ENCODE results near the gene PRXL2A.
"Not testable (repeated sequence)": the region's sequence is repeated elsewhere in the genome, so short reads cannot be mapped to it uniquely, and the experiment has no call there.

Gene PRXL2A

GRCh38 chr10:80408242-80409101 lies at the start of gene PRXL2A:
TSS of gene PRXL2A (plus strand) at chr10:80408551. CDS start at chr10:80420468, 11,917 bp downstream.
- DNase-seq (ENCODE audit: low spot score in 2 of 2): peak; percentile 43 to 87
- Histone ChIP-seq H3K9me3 (no peaks in the 10 kb centered on the region), H3K36me3 (replicated peaks) (no peaks in the 10 kb centered on the region), H3K4me1 (no peaks in the 10 kb centered on the region; the same call in 1 of the 2 replicates), H3K4me3 (peak within 1 kb of the TSS; percentile 30), H3K27me3 (ENCODE audit: low read depth) (no peaks in the 10 kb centered on the region)
- in situ Hi-C loops (cut with MboI; ENCODE audit: low sequenced_read_pairs): no loop called here

- in situ Hi-C loops (cut with MboI; ENCODE audit: low sequenced_read_pairs); H3K36me3 ChIP-seq (replicated peaks); H3K4me3 ChIP-seq; H3K27me3 ChIP-seq (ENCODE audit: low read depth); H3K9me3 ChIP-seq; H3K4me1 ChIP-seq: not testable (repeated sequence)
- peak in 1 of 2 experiments; percentile 12 for DNase-seq (ENCODE audit: low spot score in 2 of 2)
Observed at GRCh38 chr10:80358925-80359324, 49.4 kb upstream of the PRXL2A start.

GRCh38 chr10:80359644-80360043 lies 48.7 kb upstream of the PRXL2A start:
- Histone ChIP-seq H3K9me3 (no peaks in the 10 kb centered on the region), H3K36me3 (replicated peaks) (no peaks in the 10 kb centered on the region), H3K27me3 (ENCODE audit: low read depth) (peaks cover 2% of the 10 kb centered on the region; the same call in 1 of the 2 replicates), H3K4me3 (no peak overlapping the region), H3K4me1 (no peaks in the 10 kb centered on the region; the same call in 1 of the 2 replicates)
- in situ Hi-C loops (cut with MboI; ENCODE audit: low sequenced_read_pairs): no loop called here
- no peak for DNase-seq (ENCODE audit: low spot score in 2 of 2)

- no peaks in the 10 kb centered on the region for H3K9me3 ChIP-seq
- no peaks in the 10 kb centered on the region; the same call in 1 of the 2 replicates for H3K4me1 ChIP-seq
- no peaks in the 10 kb centered on the region for H3K36me3 ChIP-seq (replicated peaks)
- DNase-seq (ENCODE audit: low spot score in 2 of 2): no peak
- in situ Hi-C loops (cut with MboI; ENCODE audit: low sequenced_read_pairs): no loop called here
- H3K4me3 ChIP-seq: no peak overlapping the region
- H3K27me3 ChIP-seq (ENCODE audit: low read depth): peaks cover 2% of the 10 kb centered on the region; the same call in 1 of the 2 replicates
Observed at GRCh38 chr10:80365510-80365909, 42.8 kb upstream of the PRXL2A start.

- in situ Hi-C loops (cut with MboI; ENCODE audit: low sequenced_read_pairs): no loop called here
- Histone ChIP-seq H3K4me1 (no peaks in the 10 kb centered on the region; the same call in 1 of the 2 replicates), H3K4me3 (no peak overlapping the region), H3K9me3 (no peaks in the 10 kb centered on the region), H3K36me3 (replicated peaks) (no peaks in the 10 kb centered on the region), H3K27me3 (ENCODE audit: low read depth) (no peaks in the 10 kb centered on the region; the same call in 1 of the 2 replicates)
- DNase-seq (ENCODE audit: low spot score in 2 of 2): no peak
Observed at GRCh38 chr10:80371467-80371866, 36.9 kb upstream of the PRXL2A start.

- Histone ChIP-seq H3K9me3 (no peaks in the 10 kb centered on the region), H3K36me3 (replicated peaks) (no peaks in the 10 kb centered on the region), H3K4me1 (no peaks in the 10 kb centered on the region; the same call in 1 of the 2 replicates), H3K27me3 (ENCODE audit: low read depth) (peaks cover 2% of the 10 kb centered on the region; the same call in 1 of the 2 replicates), H3K4me3 (no peak overlapping the region)
- in situ Hi-C loops (cut with MboI; ENCODE audit: low sequenced_read_pairs): no loop called here
- peak in 1 of 2 experiments; percentile 21 for DNase-seq (ENCODE audit: low spot score in 2 of 2)
Observed at GRCh38 chr10:80372675-80373074, 35.7 kb upstream of the PRXL2A start.

- Histone ChIP-seq H3K36me3 (replicated peaks) (no peaks in the 10 kb centered on the region), H3K9me3 (no peaks in the 10 kb centered on the region), H3K27me3 (ENCODE audit: low read depth) (peaks cover 2% of the 10 kb centered on the region; the same call in 1 of the 2 replicates), H3K4me1 (no peaks in the 10 kb centered on the region; the same call in 1 of the 2 replicates), H3K4me3 (no peak overlapping the region)
- no peak for DNase-seq (ENCODE audit: low spot score in 2 of 2)
- in situ Hi-C loops (cut with MboI; ENCODE audit: low sequenced_read_pairs): no loop called here
Observed at GRCh38 chr10:80373502-80373901, 34.8 kb upstream of the PRXL2A start.

GRCh38 chr10:80379701-80380100 lies 28.6 kb upstream of the PRXL2A start:
- in situ Hi-C loops (cut with MboI; ENCODE audit: low sequenced_read_pairs): no loop called here
- DNase-seq (ENCODE audit: low spot score in 2 of 2): no peak

GRCh38 chr10:80380185-80380584 lies 28.2 kb upstream of the PRXL2A start:
- no peak for DNase-seq (ENCODE audit: low spot score in 2 of 2)
- Histone ChIP-seq H3K9me3 (no peaks in the 10 kb centered on the region), H3K4me1 (no peaks in the 10 kb centered on the region), H3K27me3 (ENCODE audit: low read depth) (peaks cover 5% of the 10 kb centered on the region), H3K4me3 (no peak overlapping the region), H3K36me3 (replicated peaks) (no peaks in the 10 kb centered on the region)
- in situ Hi-C loops (cut with MboI; ENCODE audit: low sequenced_read_pairs): no loop called here

More at GRCh38 chr10:80379701-80380100, 28.6 kb upstream of the PRXL2A start:
- H3K9me3 ChIP-seq: no peaks in the 10 kb centered on the region
- H3K4me1 ChIP-seq: no peaks in the 10 kb centered on the region
- no peaks in the 10 kb centered on the region for H3K36me3 ChIP-seq (replicated peaks)
- no peak overlapping the region for H3K4me3 ChIP-seq
- H3K27me3 ChIP-seq (ENCODE audit: low read depth): peaks cover 5% of the 10 kb centered on the region

GRCh38 chr10:80382989-80383388 lies 25.4 kb upstream of the PRXL2A start:
- Histone ChIP-seq H3K9me3 (no peaks in the 10 kb centered on the region), H3K27me3 (ENCODE audit: low read depth) (peaks cover 3% of the 10 kb centered on the region), H3K4me3 (no peak overlapping the region), H3K36me3 (replicated peaks) (no peaks in the 10 kb centered on the region), H3K4me1 (no peaks in the 10 kb centered on the region)
- DNase-seq (ENCODE audit: low spot score in 2 of 2): peak; percentile 28
- in situ Hi-C loops (cut with MboI; ENCODE audit: low sequenced_read_pairs): no loop called here

GRCh38 chr10:80390740-80391139 lies 17.6 kb upstream of the PRXL2A start:
- Histone ChIP-seq H3K9me3 (0 out of 2 replicates have a peak, but pooled peaks cover 2% of the 10 kb centered on the region), H3K27me3 (ENCODE audit: low read depth) (no peaks in the 10 kb centered on the region; the same call in 1 of the 2 replicates), H3K4me3 (no peak overlapping the region), H3K4me1 (no peaks in the 10 kb centered on the region), H3K36me3 (replicated peaks) (no peaks in the 10 kb centered on the region)
- in situ Hi-C loops (cut with MboI; ENCODE audit: low sequenced_read_pairs): no loop called here
- DNase-seq (ENCODE audit: low spot score in 2 of 2): no peak

- DNase-seq (ENCODE audit: low spot score in 2 of 2): no peak
- no peaks in the 10 kb centered on the region for H3K36me3 ChIP-seq (replicated peaks)
- no peaks in the 10 kb centered on the region; the same call in 1 of the 2 replicates for H3K27me3 ChIP-seq (ENCODE audit: low read depth)
- 0 out of 2 replicates have a peak, but pooled peaks cover 2% of the 10 kb centered on the region for H3K9me3 ChIP-seq
- H3K4me3 ChIP-seq: no peak overlapping the region
- no peaks in the 10 kb centered on the region for H3K4me1 ChIP-seq
- in situ Hi-C loops (cut with MboI; ENCODE audit: low sequenced_read_pairs): no loop called here
Observed at GRCh38 chr10:80392250-80392649, 16.1 kb upstream of the PRXL2A start.

GRCh38 chr10:80394358-80394916 lies 13.9 kb upstream of the PRXL2A start:
- DNase-seq (ENCODE audit: low spot score in 2 of 2): no peak
- H3K36me3 ChIP-seq (replicated peaks): no peaks in the 10 kb centered on the region
- no peak overlapping the region for H3K4me3 ChIP-seq
- H3K9me3 ChIP-seq: 0 out of 2 replicates have a peak, but pooled peaks cover 2% of the 10 kb centered on the region
- H3K27me3 ChIP-seq (ENCODE audit: low read depth): no peaks in the 10 kb centered on the region; the same call in 1 of the 2 replicates
- no peaks in the 10 kb centered on the region for H3K4me1 ChIP-seq
- in situ Hi-C loops (cut with MboI; ENCODE audit: low sequenced_read_pairs): no loop called here

GRCh38 chr10:80397014-80397413 lies 11.3 kb upstream of the PRXL2A start:
- H3K36me3 ChIP-seq (replicated peaks): no peaks in the 10 kb centered on the region
- DNase-seq (ENCODE audit: low spot score in 2 of 2): no peak
- H3K9me3 ChIP-seq: 0 out of 2 replicates have a peak, but pooled peaks cover 2% of the 10 kb centered on the region
- H3K4me1 ChIP-seq: no peaks in the 10 kb centered on the region
- in situ Hi-C loops (cut with MboI; ENCODE audit: low sequenced_read_pairs): no loop called here
- no peaks in the 10 kb centered on the region for H3K27me3 ChIP-seq (ENCODE audit: low read depth)
- H3K4me3 ChIP-seq: no peak overlapping the region
